ENCODE measurements around the gene EMX2. TPM values are rescaled to one million over a fixed set of nuclear protein-coding genes. Genes with fewer than 3 reads are reported as not detected.

The EMX2 gene
- total and polyA plus RNA-seq, 2 experiments from 2014 or later, result not detected

- no peak overlapping the region for H2AFZ ChIP-seq
- H3K4me2 ChIP-seq, result no peak overlapping the region
- H3K4me3 ChIP-seq, result no peak overlapping the region
- H4K20me1 ChIP-seq (ENCODE audit: insufficient read depth, poor library complexity, severe bottlenecking), result no peaks in the 10 kb centered on the region
- H3K9me2 ChIP-seq (replicated peaks; ENCODE audit: insufficient read depth), result no peaks in the 10 kb centered on the region
- TF ChIP-seq EZH2phosphoT487 (IDR thresholded peaks at IDR 0.05; ENCODE audit: low read depth, severe bottlenecking, unreplicated experiment) (no peak), CTCF (IDR thresholded peaks at IDR 0.05; ENCODE audit: poor library complexity) (no peak), EZH2 (IDR thresholded peaks at IDR 0.05; ENCODE audit: borderline replicate concordance) (no peak)
- DNase-seq (ENCODE audit: low spot score), result no peak
- no peak overlapping the region for H3K27ac ChIP-seq
- no peaks in the 10 kb centered on the region for H3K36me3 ChIP-seq (replicated peaks; ENCODE audit: insufficient read depth, low read depth)
- peaks cover 4% of the 10 kb centered on the region for H3K27me3 ChIP-seq
- no peaks in the 10 kb centered on the region for H3K9me3 ChIP-seq (ENCODE audit: low read depth)
- WGBS (ENCODE audit: low lambda C conversion rate, missing lambda C conversion rate), result 83% methylated on average over 7 of the region's 7 CpGs
- H3K79me2 ChIP-seq, result no peaks in the 10 kb centered on the region
- no peaks in the 10 kb centered on the region for H3K4me1 ChIP-seq (ENCODE audit: insufficient read depth)
Measured at GRCh38 chr10:117562220-117562619, 19.7 kb downstream of the EMX2 start.

GRCh38 chr10:117562896-117563737, 20.6 kb downstream of the EMX2 start:
- no peak for DNase-seq (ENCODE audit: low spot score)
- Histone ChIP-seq H3K36me3 (replicated peaks; ENCODE audit: insufficient read depth, low read depth) (no peaks in the 10 kb centered on the region), H3K27me3 (peaks cover 4% of the 10 kb centered on the region), H3K4me2 (no peak overlapping the region), H3K9me2 (replicated peaks; ENCODE audit: insufficient read depth) (no peaks in the 10 kb centered on the region), H3K79me2 (no peaks in the 10 kb centered on the region), H3K4me1 (ENCODE audit: insufficient read depth) (no peaks in the 10 kb centered on the region), H4K20me1 (ENCODE audit: insufficient read depth, poor library complexity, severe bottlenecking) (no peaks in the 10 kb centered on the region), H3K4me3 (no peak overlapping the region), H3K27ac (no peak overlapping the region), H2AFZ (no peak overlapping the region), H3K9me3 (ENCODE audit: low read depth) (no peaks in the 10 kb centered on the region)
- WGBS (ENCODE audit: low lambda C conversion rate, missing lambda C conversion rate), result 85% methylated on average over 9 of the region's 9 CpGs
- TF ChIP-seq EZH2phosphoT487 (IDR thresholded peaks at IDR 0.05; ENCODE audit: low read depth, severe bottlenecking, unreplicated experiment) (no peak), EZH2 (IDR thresholded peaks at IDR 0.05; ENCODE audit: borderline replicate concordance) (no peak), CTCF (IDR thresholded peaks at IDR 0.05; ENCODE audit: poor library complexity) (no peak)

- Histone ChIP-seq H3K79me2 (no peaks in the 10 kb centered on the region), H3K9me2 (replicated peaks; ENCODE audit: insufficient read depth) (no peaks in the 10 kb centered on the region), H3K4me3 (no peak overlapping the region), H3K4me2 (no peak overlapping the region), H3K27me3 (peaks cover 4% of the 10 kb centered on the region), H3K27ac (no peak overlapping the region), H3K4me1 (ENCODE audit: insufficient read depth) (no peaks in the 10 kb centered on the region), H3K9me3 (ENCODE audit: low read depth) (no peaks in the 10 kb centered on the region), H2AFZ (no peak overlapping the region), H4K20me1 (ENCODE audit: insufficient read depth, poor library complexity, severe bottlenecking) (no peaks in the 10 kb centered on the region), H3K36me3 (replicated peaks; ENCODE audit: insufficient read depth, low read depth) (no peaks in the 10 kb centered on the region)
- no peak for DNase-seq (ENCODE audit: low spot score)
- 89% methylated on average over 9 of the region's 10 CpGs for WGBS (ENCODE audit: low lambda C conversion rate, missing lambda C conversion rate)
- TF ChIP-seq EZH2phosphoT487 (IDR thresholded peaks at IDR 0.05; ENCODE audit: low read depth, severe bottlenecking, unreplicated experiment) (no peak), EZH2 (IDR thresholded peaks at IDR 0.05; ENCODE audit: borderline replicate concordance) (no peak), CTCF (IDR thresholded peaks at IDR 0.05; ENCODE audit: poor library complexity) (no peak)
Measured at GRCh38 chr10:117563780-117564179, 21.2 kb downstream of the EMX2 start.

Measured in hepatocyte (in vitro differentiated cells).